K562 (cell line): Measurements from ENCODE around the gene YJEFN3. TPM values are rescaled to one million over a fixed set of nuclear protein-coding genes. Genes with fewer than 3 reads are reported as not detected.

Experiments
- ATAC-seq: fragments of 200-7000 bp; cut with Tn5 transposase; 3 replicates; pipeline ENCODE4 v1.9.1; 2020; ENCODE audit warnings: moderate library complexity
- BruUV-seq: library from RNA; stranded (reverse); fragments of 400-500 nt; replicated peaks from 2 replicates; lab custom pipeline; 2021; lab: Mats Ljungman, UMichigan
- CTCF ChIA-PET: fragments of 300-600 bp; formaldehyde crosslinking; extraction: SDS; loops from one replicate; lab custom pipeline; 2021; ENCODE audit warnings: low intra/inter-chr PET ratio; lab: Yijun Ruan, JAX
- POLR2A ChIA-PET: fragments of 300-600, 350-650 bp; sonication (Branson Sonifier 250); formaldehyde crosslinking; extraction: SDS; loops from one replicate; lab custom pipeline; 2021; ENCODE audit warnings: antibody characterized with exemption, inconsistent platforms; lab: Yijun Ruan, JAX
- DNase-seq, 4 experiments: peaks; one replicate each; pipeline versions ENCODE4 v3.0.0 to v3.0.0-alpha.2; 2011 to 2018; ENCODE audit warnings: low spot score in 3 of 4, mixed read lengths in 3 of 4; ENCODE audit errors: extremely low read depth in 1 of 4
- FAIRE-seq: peaks from 2 replicates; lab custom pipeline; 2011; peaks lifted over from hg19 to GRCh38; lab: Jason Lieb, UNC
- H2AFZ ChIP-seq: 2 replicates; pipeline ENCODE4 v1.6.0; 2011; ENCODE audit warnings: low read depth, low read length, control low read depth, inconsistent platforms
- H3K27ac ChIP-seq: fragments of 200-600 bp; 3 replicates; pipeline ENCODE4 v1.8.0; 2011; ENCODE audit warnings: low read depth, mild to moderate bottlenecking, control low read depth, inconsistent platforms, low read length, moderate library complexity, mixed read lengths; ENCODE audit errors: extremely low read depth
- H3K27me3 ChIP-seq, 2 experiments: fragments of 300-600 bp in 1 of 2; 2 replicates in 1 of 2; 3 replicates in 1 of 2; pipeline versions ENCODE4 v1.6.0 to v1.8.0; 2011; ENCODE audit warnings: inconsistent platforms in 2 of 2, low read length in 2 of 2, mild to moderate bottlenecking in 1 of 2, mixed read lengths in 1 of 2, moderate library complexity in 1 of 2; ENCODE audit not compliant: control insufficient read depth in 2 of 2, insufficient read depth in 2 of 2
- H3K36me3 ChIP-seq: fragments of 300-600 bp; 3 replicates; pipeline ENCODE4 v1.8.0; 2011; ENCODE audit warnings: mild to moderate bottlenecking, low read length, inconsistent platforms; ENCODE audit not compliant: control insufficient read depth, insufficient read depth
- H3K4me1 ChIP-seq, 2 experiments: fragments of 200-600 bp in 1 of 2; replicated peaks in 1 of 2; 2 replicates in 1 of 2; 3 replicates in 1 of 2; pipeline versions ENCODE4 v1.5.1 to v1.8.0; 2011; ENCODE audit warnings: inconsistent platforms in 2 of 2, low read length in 2 of 2, mild to moderate bottlenecking in 1 of 2, mixed read lengths in 1 of 2, moderate library complexity in 1 of 2; ENCODE audit not compliant: control insufficient read depth in 2 of 2, insufficient read depth in 2 of 2
- H3K4me2 ChIP-seq: 2 replicates; pipeline ENCODE4 v1.6.1; 2011; ENCODE audit warnings: low read length, control low read depth, inconsistent platforms, mixed read lengths; ENCODE audit not compliant: insufficient read depth
- H3K4me3 ChIP-seq: fragments of 200-600 bp; sonication (generic), shearing (Covaris generic); 2 replicates; pipeline ENCODE4 v1.5.1; 2016; ENCODE audit warnings: control low read depth, inconsistent platforms
- H3K79me2 ChIP-seq: fragments of 200-600 bp; 3 replicates; pipeline ENCODE4 v1.8.0; 2011; ENCODE audit warnings: low read length, inconsistent platforms; ENCODE audit not compliant: control insufficient read depth, insufficient read depth
- H3K9ac ChIP-seq, 2 experiments: 2 replicates each; pipeline versions ENCODE4 v1.6.0 to v1.6.1; 2011; ENCODE audit warnings: low read depth in 2 of 2, low read length in 2 of 2, control low read depth in 1 of 2, inconsistent platforms in 1 of 2, mild to moderate bottlenecking in 1 of 2, mixed read lengths in 1 of 2; ENCODE audit not compliant: insufficient read depth in 1 of 2
- H3K9me1 ChIP-seq: one replicate; pipeline ENCODE4 v1.6.0; 2011; ENCODE audit warnings: inconsistent platforms, mild to moderate bottlenecking, low read length, moderate library complexity; ENCODE audit not compliant: control insufficient read depth, insufficient read depth
- H3K9me3 ChIP-seq: replicated peaks from 2 replicates; pipeline ENCODE4 v1.5.1; 2011; ENCODE audit warnings: low read depth, low read length, inconsistent platforms; ENCODE audit not compliant: control insufficient read depth, insufficient read depth
- H4K20me1 ChIP-seq: replicated peaks from 2 replicates; pipeline ENCODE4 v1.6.1; 2011; ENCODE audit warnings: low read length, inconsistent platforms, mixed read lengths; ENCODE audit not compliant: control insufficient read depth, insufficient read depth
- CBFA2T2 ChIP-seq: fragments of 450-650 bp; conservative IDR thresholded peaks from 2 replicates; pipeline ENCODE4 v1.6.1; 2017; ENCODE audit warnings: mild to moderate bottlenecking
- E2F8 ChIP-seq: fragments of 450-650 bp; IDR thresholded peaks from 2 replicates; pipeline ENCODE4 v1.7.1; 2018; ENCODE audit warnings: mild to moderate bottlenecking, low read depth; ENCODE audit not compliant: partially characterized antibody
- HCFC1 ChIP-seq: IDR thresholded peaks from 2 replicates; pipeline ENCODE4 v1.6.1; 2012; ENCODE audit warnings: low read depth, low read length, improper control_type of control experiment
- HMGN3 ChIP-seq: IDR thresholded peaks from 2 replicates; pipeline ENCODE4 v1.6.1; 2011; ENCODE audit warnings: borderline replicate concordance, low read depth, mild to moderate bottlenecking, mixed read lengths, low read length; ENCODE audit not compliant: insufficient read length; ENCODE audit errors: extremely low read depth
- IRF2 ChIP-seq: sonication (generic); formaldehyde crosslinking; IDR thresholded peaks from 2 replicates; pipeline ENCODE4 v1.8.1; 2022; ENCODE audit warnings: mild to moderate bottlenecking, missing genetic modification reagents
- KLF16 ChIP-seq: IDR thresholded peaks from 2 replicates; pipeline ENCODE4 v1.6.1; 2016; ENCODE audit warnings: antibody characterized with exemption
- MBD1 ChIP-seq: fragments of 250-450 bp; sonication (Bioruptor Pico); IDR thresholded peaks from 2 replicates; pipeline ENCODE4 v1.8.0; 2022; ENCODE audit warnings: inconsistent platforms
- MED1 ChIP-seq: sonication (generic); formaldehyde crosslinking; IDR thresholded peaks from 2 replicates; pipeline ENCODE4 v1.8.1; 2023; ENCODE audit warnings: missing genetic modification reagents, borderline replicate concordance
- NCOR1 ChIP-seq: fragments of 450-650 bp; IDR thresholded peaks from 2 replicates; pipeline ENCODE4 v1.6.1; 2016; ENCODE audit warnings: mild to moderate bottlenecking, moderate library complexity
- NFE2 ChIP-seq: IDR thresholded peaks from 2 replicates; pipeline ENCODE4 v1.6.1; 2014; ENCODE audit warnings: antibody characterized with exemption, low read depth
- NR0B1 ChIP-seq: fragments of 450-650 bp; IDR thresholded peaks from one replicate; pipeline ENCODE4 v1.6.1; 2018; ENCODE audit warnings: mild to moderate bottlenecking, moderate library complexity; ENCODE audit not compliant: partially characterized antibody
- PML ChIP-seq: IDR thresholded peaks from 2 replicates; pipeline ENCODE4 v1.6.1; 2012; ENCODE audit warnings: low read length, inconsistent platforms
- TRIM28 ChIP-seq: fragments of 450-650 bp; IDR thresholded peaks from 2 replicates; pipeline ENCODE4 v1.6.1; 2017
- TSHZ1 ChIP-seq: fragments of 250-450 bp; sonication (Bioruptor Pico); IDR thresholded peaks from 2 replicates; pipeline ENCODE4 v1.4.0; 2020; ENCODE audit warnings: mild to moderate bottlenecking, moderate library complexity
- ZNF134 ChIP-seq: fragments of 250-450 bp; sonication (Bioruptor Pico); conservative IDR thresholded peaks from 2 replicates; pipeline ENCODE4 v1.4.0; 2020
- WGBS: fragments of 100-300 bp; shearing (Covaris generic); methylation state at CpG from one replicate; pipeline ENCODE4 v1.1.6; 2016; ENCODE audit warnings: low coverage, mixed read lengths; ENCODE audit not compliant: insufficient coverage; ENCODE audit errors: missing lambda C conversion rate; 5-methylcytosine and 5-hydroxymethylcytosine counted together
- in situ Hi-C: fragments of 300-500 bp; cut with MboI; formaldehyde crosslinking; loops from 4 replicates; pipeline ENCODE4 v1.15.0; 2018; ENCODE audit warnings: inconsistent platforms, mixed read lengths
- intact Hi-C: fragments of 100-400 bp; cut with micrococcal nuclease; formaldehyde crosslinking; loops from 2 replicates; pipeline ENCODE4 v1.14.2; 2022
- polyA plus RNA-seq, 8 experiments: library from polyadenylated mRNA; depleted of rRNA in 4 of 8; stranded (reverse) in 5 of 8; unstranded in 3 of 8; fragments of >200 nt; fragmentation: Nextera tagmentation in 2 of 8; fragmentation: Illumina TruSeq in 1 of 8; extraction: Ambion mirVana in 2 of 8; extraction: Trizol in 1 of 8; gene quantifications; 2 replicates each; pipeline versions ENCODE4 v1.2.1 to v1.2.3, GENCODE V29; 2011 to 2014; ENCODE audit warnings: inconsistent platforms in 1 of 8, missing spikeins in 1 of 8
- total RNA-seq, 7 experiments: library from RNA; depleted of rRNA in 6 of 7; stranded (reverse); fragments of >200 nt in 6 of 7; fragmentation: Illumina TruSeq in 2 of 7; extraction: Trizol in 2 of 7; gene quantifications; 2 replicates each; pipeline versions ENCODE4 v1.2.1 to v1.2.3, GENCODE V29; 2011 to 2021; ENCODE audit warnings: low replicate concordance in 1 of 7

YJEFN3 gene
- total and polyA plus RNA-seq, 9 of the 15 experiments (the other 6 are each of a cell fraction or from before 2014, with no cell fraction given), result 0.04 to 5.8 (median 1.3) TPM; not detected in 1

GRCh38 chr19:19543101-19543500, 14.4 kb downstream of the YJEFN3 start:
- FAIRE-seq, result no peak
- no peak overlapping the region for H3K4me3 ChIP-seq

More at GRCh38 chr19:19543101-19543500, 14.4 kb downstream of the YJEFN3 start:
- no peak overlapping the region for H2AFZ ChIP-seq
- peaks cover 2 to 72% of the 10 kb centered on the region in 2 experiments; a peak in 2 of 5 replicates for H3K4me1 ChIP-seq
- no TSS peak for BruUV-seq
- ChIA-PET CTCF (no interaction called here), POLR2A (no interaction called here)
- no peaks in the 10 kb centered on the region for H4K20me1 ChIP-seq
- no peaks in the 10 kb centered on the region for H3K9me1 ChIP-seq
- H3K36me3 ChIP-seq, result no peaks in the 10 kb centered on the region
- in situ Hi-C loops (loop anchor here (25.0 kb wide), 1 partner anchor 94 kb away; the partner anchor contains the start of genes GMIP and LPAR2), intact Hi-C loops (no loop called here)
- 45% methylated on average over 13 of the region's 13 CpGs for WGBS
- no peak for DNase-seq
- peaks cover 3 to 19% of the 10 kb centered on the region in 2 experiments; a peak in 3 of 5 replicates for H3K27me3 ChIP-seq
- TF ChIP-seq MED1 (CRISPR knock-in tag) (no peak), TRIM28 (no peak), ZNF134 (no peak), E2F8 (no peak), NR0B1 (no peak), NFE2 (no peak), NCOR1 (no peak), HCFC1 (no peak), KLF16 (no peak), MBD1 (CRISPR knock-in tag) (no peak), HMGN3 (no peak), PML (no peak), IRF2 (CRISPR knock-in tag) (no peak), TSHZ1 (CRISPR knock-in tag) (no peak), CBFA2T2 (no peak)
- no peak overlapping the region for H3K9ac ChIP-seq
- H3K27ac ChIP-seq, result no peak overlapping the region
- H3K79me2 ChIP-seq, result no peaks in the 10 kb centered on the region
- no peaks in the 10 kb centered on the region; the same call in 1 of the 2 replicates for H3K9me3 ChIP-seq
- ATAC-seq, result no peak
- H3K4me2 ChIP-seq, result no peak overlapping the region
